Large intestine (tissue), 3 donors: ENCODE results near the gene CNTNAP3B. TPM values are rescaled to one million over a fixed set of nuclear protein-coding genes. Genes with fewer than 3 reads are reported as not detected.
"Not testable (repeated sequence)": the region's sequence is repeated elsewhere in the genome, so short reads cannot be mapped to it uniquely, and the experiment has no call there.

Experiments used
- DNase-seq, 2 donors: peaks; one replicate each; pipeline versions ENCODE4 v3.0.0 to v3.0.0-alpha.2; 2013
- H3K27ac ChIP-seq: one replicate; pipeline ENCODE4 v1.5.1; 2013; ENCODE audit warnings: low read length
- H3K27me3 ChIP-seq: 2 replicates; pipeline ENCODE4 v1.6.1; 2013; ENCODE audit warnings: low read length; ENCODE audit not compliant: control insufficient read depth, insufficient read depth
- H3K36me3 ChIP-seq: 2 replicates; pipeline ENCODE4 v1.6.1; 2013; ENCODE audit warnings: low read length; ENCODE audit not compliant: control insufficient read depth, insufficient read depth
- H3K4me1 ChIP-seq: one replicate; pipeline ENCODE4 v1.6.1; 2013; ENCODE audit warnings: low read length; ENCODE audit not compliant: control insufficient read depth, insufficient read depth
- H3K4me3 ChIP-seq: one replicate; pipeline ENCODE4 v1.5.1; 2013; ENCODE audit warnings: low read length
- H3K9me3 ChIP-seq: one replicate; pipeline ENCODE4 v1.6.1; 2013; ENCODE audit warnings: mild to moderate bottlenecking, low read depth, low read length, moderate library complexity; ENCODE audit not compliant: control insufficient read depth
- WGBS: methylation state at CpG from one replicate; pipeline ENCODE4 v1.1.5; 2013; ENCODE audit warnings: low lambda C conversion rate; ENCODE audit not compliant: insufficient coverage; 5-methylcytosine and 5-hydroxymethylcytosine counted together
- polyA plus RNA-seq: library from polyadenylated mRNA; unstranded; fragments of 120-200 nt; gene quantifications from one replicate; pipeline ENCODE4 v1.2.1, GENCODE V29; 2013

Gene CNTNAP3B
- polyA plus RNA-seq, 1 donor = 11.7 TPM

DNA sequence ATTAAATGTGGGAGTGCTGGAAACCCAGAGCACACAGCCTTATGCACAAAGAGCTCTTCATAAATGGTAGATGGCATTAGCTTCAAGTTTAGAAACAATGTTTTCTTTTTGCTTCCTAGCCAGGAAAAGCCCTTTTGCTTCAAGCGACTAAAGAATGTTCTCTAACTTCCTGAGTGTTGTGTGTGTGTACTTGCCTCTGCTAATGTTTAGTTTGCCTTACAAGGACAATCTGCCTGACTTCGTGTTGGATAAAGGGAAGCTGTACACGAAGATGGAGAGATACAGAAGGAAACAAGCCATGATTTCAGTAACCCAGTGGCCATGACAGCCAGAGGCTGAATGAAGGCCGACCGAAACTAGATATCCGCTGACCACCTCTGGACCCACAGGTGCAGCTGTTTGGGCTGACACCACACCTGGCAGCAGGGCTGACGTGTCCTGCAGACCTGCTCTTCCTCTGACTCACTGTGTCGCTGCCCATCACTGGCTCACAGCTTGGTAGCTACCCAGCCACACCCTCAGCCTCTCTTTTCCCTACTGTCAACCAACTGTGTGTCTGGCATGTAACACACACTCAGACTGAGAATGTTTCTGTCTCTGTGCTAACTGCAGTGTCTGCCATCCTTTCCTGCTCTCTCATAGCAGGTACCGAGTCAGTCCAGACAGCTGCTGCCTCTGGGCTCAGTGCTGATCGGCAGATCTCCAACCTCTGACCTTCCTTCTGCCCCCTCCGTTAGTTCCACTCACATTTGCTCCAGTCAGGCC, 59.0 kb downstream of the CNTNAP3B start:
- not testable (repeated sequence) for H3K4me3 ChIP-seq, DNase-seq, H3K9me3 ChIP-seq, H3K4me1 ChIP-seq, H3K36me3 ChIP-seq, H3K27ac ChIP-seq, H3K27me3 ChIP-seq
- WGBS = no CpG with 5 or more reads among the region's 11 CpGs

GRCh38 chr9:42053874-42054273, 75.4 kb downstream of the CNTNAP3B start:
- not testable (repeated sequence) for DNase-seq, H3K4me1 ChIP-seq, H3K27me3 ChIP-seq, H3K9me3 ChIP-seq, H3K27ac ChIP-seq, H3K36me3 ChIP-seq, H3K4me3 ChIP-seq
- no CpG with 5 or more reads among the region's 1 CpG for WGBS

GRCh38 chr9:42050701-42051100, 78.5 kb downstream of the CNTNAP3B start:
- not testable (repeated sequence) for H3K27me3 ChIP-seq, H3K27ac ChIP-seq, H3K36me3 ChIP-seq, DNase-seq, H3K9me3 ChIP-seq, H3K4me3 ChIP-seq, H3K4me1 ChIP-seq
- WGBS = no CpG with 5 or more reads among the region's 2 CpGs

DNA sequence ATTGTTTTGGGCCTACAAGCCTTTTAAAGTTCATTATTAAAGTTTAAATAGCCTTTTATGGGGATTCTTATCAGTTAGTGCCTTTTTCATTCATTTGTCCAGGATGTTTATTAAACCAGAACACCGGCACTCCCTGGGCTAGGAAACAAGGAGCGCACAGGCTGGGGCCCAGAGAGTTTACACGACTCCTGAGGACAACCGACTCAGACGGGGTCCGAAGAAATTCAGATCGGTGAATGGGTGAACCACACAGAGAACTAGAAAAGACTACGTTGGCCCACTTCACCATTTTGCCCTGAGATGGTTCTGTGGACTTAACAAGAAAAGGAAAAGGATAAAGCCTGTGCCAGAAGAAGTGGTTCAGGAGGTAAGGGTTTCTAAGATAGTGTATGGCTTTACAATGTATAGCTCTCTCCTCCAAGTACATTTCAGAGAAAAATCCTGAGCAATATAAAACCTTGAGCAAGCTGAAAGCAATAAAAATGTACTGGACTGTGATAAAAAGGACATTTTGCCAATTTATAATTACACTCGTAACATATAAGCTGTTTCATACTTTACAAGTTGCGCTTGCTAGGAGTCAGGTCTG, 84.7 kb downstream of the CNTNAP3B start:
- H3K4me1 ChIP-seq, H3K36me3 ChIP-seq, H3K27ac ChIP-seq, H3K27me3 ChIP-seq, DNase-seq, H3K9me3 ChIP-seq, H3K4me3 ChIP-seq: not testable (repeated sequence)
- WGBS = no CpG with 5 or more reads among the region's 10 CpGs

DNA sequence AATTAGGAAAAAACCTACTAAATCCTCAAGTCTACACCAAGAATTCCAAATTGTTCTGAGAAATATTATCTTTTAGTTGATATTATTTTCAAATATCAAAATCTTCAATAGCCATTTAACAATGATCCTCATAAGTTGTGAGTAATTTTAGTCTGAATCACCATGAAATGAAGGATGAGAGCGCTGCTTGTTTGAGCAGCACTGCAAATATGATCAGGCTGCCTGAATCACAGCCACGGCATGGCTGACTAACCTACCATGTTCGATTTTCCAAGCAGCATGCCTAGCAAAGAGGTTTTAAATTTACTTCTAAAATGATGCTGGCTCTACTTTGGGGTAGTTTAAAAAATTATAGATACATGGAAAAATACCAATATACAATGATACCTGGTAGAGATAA, 95.7 kb downstream of the CNTNAP3B start:
- not testable (repeated sequence) for H3K36me3 ChIP-seq, H3K27me3 ChIP-seq, DNase-seq, H3K4me1 ChIP-seq, H3K9me3 ChIP-seq, H3K27ac ChIP-seq, H3K4me3 ChIP-seq
- no CpG with 5 or more reads among the region's 3 CpGs for WGBS

GRCh38 chr9:42020639-42021038, 108.6 kb downstream of the CNTNAP3B start:
- not testable (repeated sequence) for H3K9me3 ChIP-seq, H3K36me3 ChIP-seq, H3K4me3 ChIP-seq, H3K4me1 ChIP-seq, DNase-seq, H3K27me3 ChIP-seq, H3K27ac ChIP-seq

- H3K36me3 ChIP-seq, H3K9me3 ChIP-seq, DNase-seq, H3K4me3 ChIP-seq, H3K4me1 ChIP-seq, H3K27me3 ChIP-seq, H3K27ac ChIP-seq: not testable (repeated sequence)
- WGBS = no CpG with 5 or more reads among the region's 7 CpGs
Measured at GRCh38 chr9:42018220-42018922, 110.9 kb downstream of the CNTNAP3B start.

GRCh38 chr9:42014317-42014716, 114.9 kb downstream of the CNTNAP3B start:
- H3K4me1 ChIP-seq, H3K36me3 ChIP-seq, H3K27me3 ChIP-seq, DNase-seq, H3K4me3 ChIP-seq, H3K27ac ChIP-seq, H3K9me3 ChIP-seq: not testable (repeated sequence)
- WGBS = no CpG with 5 or more reads among the region's 9 CpGs

DNA sequence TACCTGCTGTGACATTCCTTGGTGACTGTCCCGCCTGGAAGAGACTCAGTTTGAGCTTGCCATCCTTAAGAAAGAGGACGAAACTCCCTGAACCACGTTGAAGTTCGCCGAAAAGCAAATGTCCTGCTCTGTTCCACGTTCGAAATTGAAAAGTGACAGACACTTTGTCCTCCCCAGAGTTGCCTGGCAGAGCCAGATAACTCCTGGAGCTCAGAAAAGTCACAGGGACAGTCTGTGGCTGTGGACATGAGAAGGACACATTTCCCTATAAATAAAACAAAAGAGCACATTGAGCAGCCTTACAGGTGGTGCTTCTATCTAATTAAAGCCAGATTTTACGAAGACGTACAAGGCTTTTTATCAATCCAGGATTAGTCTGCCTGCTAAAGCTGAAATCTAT, 137.6 kb downstream of the CNTNAP3B start:
- WGBS = no CpG with 5 or more reads among the region's 9 CpGs

GRCh38 chr9:41980271-41980670, 149.0 kb downstream of the CNTNAP3B start:
- not testable (repeated sequence) for H3K27ac ChIP-seq, H3K4me3 ChIP-seq, H3K9me3 ChIP-seq, H3K36me3 ChIP-seq, DNase-seq, H3K4me1 ChIP-seq, H3K27me3 ChIP-seq
- WGBS = no CpG with 5 or more reads among the region's 2 CpGs

More for the DNA sequence above, 137.6 kb downstream of the CNTNAP3B start:
- not testable (repeated sequence) for H3K27me3 ChIP-seq, H3K27ac ChIP-seq, H3K4me3 ChIP-seq, H3K36me3 ChIP-seq, H3K9me3 ChIP-seq, DNase-seq, H3K4me1 ChIP-seq
